Esophagus muscularis mucosa (tissue), 3 donors: ENCODE data around the gene KYNU.

ENCODE experiments used
- CTCF ChIP-seq, 3 experiments: fragments of 200-600 bp in 2 of 3; fragments of 450-650 bp in 1 of 3; sonication (generic) in 2 of 3; IDR thresholded peaks; one replicate each; pipeline ENCODE4 v1.5.1; 2017 to 2019; ENCODE audit warnings: antibody characterized with exemption in 3 of 3, mild to moderate bottlenecking in 2 of 3, moderate library complexity in 1 of 3
- POLR2A ChIP-seq: fragments of 450-650 bp; IDR thresholded peaks from one replicate; pipeline ENCODE4 v1.6.1; 2017; ENCODE audit warnings: antibody characterized with exemption, moderate library complexity, mild to moderate bottlenecking, low read depth
- POLR2AphosphoS5 ChIP-seq, 2 donors: sonication (generic); formaldehyde crosslinking; IDR thresholded peaks; one replicate each; pipeline ENCODE4 v1.6.1; 2017; ENCODE audit warnings: antibody characterized with exemption in 2 of 2

GRCh38 chr2:142874293-142874814 lies 3.1 kb upstream of the KYNU start:
- TF ChIP-seq POLR2AphosphoS5 (IDR thresholded peaks at IDR 0.05) (no peak), CTCF (IDR thresholded peaks at IDR 0.05) (no peak), POLR2A (no peak)
